Measurements from ENCODE around the gene VAMP5. TPM values are rescaled to one million over a fixed set of nuclear protein-coding genes. Genes with fewer than 3 reads are reported as not detected.

Gene VAMP5
- total RNA-seq, 4 donors from 2014 or later = 37.6 to 56.5 (median 51.2) TPM

DNA sequence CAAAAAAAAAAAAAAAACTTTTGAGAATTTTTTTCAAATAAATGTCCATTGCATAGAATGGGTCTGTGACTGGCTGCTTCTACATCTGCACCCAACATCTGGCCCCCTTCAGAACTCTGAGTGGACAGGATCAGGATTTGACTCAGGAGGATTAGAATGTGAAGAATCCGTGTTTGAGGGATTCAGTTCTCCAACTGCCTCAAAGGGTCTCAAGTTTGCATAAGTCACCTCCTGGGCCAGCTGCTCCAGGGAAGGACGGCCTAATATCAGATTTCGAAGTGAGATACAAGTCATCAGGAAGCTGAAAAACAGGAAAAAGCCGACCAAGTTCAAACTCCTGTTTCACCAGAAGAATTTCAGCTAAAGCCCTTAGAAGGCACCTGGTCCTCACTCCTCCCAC lies 34.4 kb upstream of the VAMP5 start:
- 32 to 44% methylated on average over 3 to 4 of the region's 4 CpGs for WGBS, 2 donors (ENCODE audit: low coverage in 1 of 2)
- Histone ChIP-seq H3K4me1 (peaks cover 0 to 18% (median 0%) of the 10 kb centered on the region in 3 donors), H3K27ac (peak overlapping the region in 1 of 4 donors; percentile 42), H3K9me3 (no peaks in the 10 kb centered on the region), H3K4me3 (no peak overlapping the region), H3K36me3 (peaks cover 0 to 93% of the 10 kb centered on the region in 2 donors), H3K27me3 (no peaks in the 10 kb centered on the region)
- TF ChIP-seq POLR2A (IDR thresholded peaks at IDR 0.05) (no peak), EP300 (IDR thresholded peaks at IDR 0.05) (no peak)
- TF ChIP-seq, protein P1, sequence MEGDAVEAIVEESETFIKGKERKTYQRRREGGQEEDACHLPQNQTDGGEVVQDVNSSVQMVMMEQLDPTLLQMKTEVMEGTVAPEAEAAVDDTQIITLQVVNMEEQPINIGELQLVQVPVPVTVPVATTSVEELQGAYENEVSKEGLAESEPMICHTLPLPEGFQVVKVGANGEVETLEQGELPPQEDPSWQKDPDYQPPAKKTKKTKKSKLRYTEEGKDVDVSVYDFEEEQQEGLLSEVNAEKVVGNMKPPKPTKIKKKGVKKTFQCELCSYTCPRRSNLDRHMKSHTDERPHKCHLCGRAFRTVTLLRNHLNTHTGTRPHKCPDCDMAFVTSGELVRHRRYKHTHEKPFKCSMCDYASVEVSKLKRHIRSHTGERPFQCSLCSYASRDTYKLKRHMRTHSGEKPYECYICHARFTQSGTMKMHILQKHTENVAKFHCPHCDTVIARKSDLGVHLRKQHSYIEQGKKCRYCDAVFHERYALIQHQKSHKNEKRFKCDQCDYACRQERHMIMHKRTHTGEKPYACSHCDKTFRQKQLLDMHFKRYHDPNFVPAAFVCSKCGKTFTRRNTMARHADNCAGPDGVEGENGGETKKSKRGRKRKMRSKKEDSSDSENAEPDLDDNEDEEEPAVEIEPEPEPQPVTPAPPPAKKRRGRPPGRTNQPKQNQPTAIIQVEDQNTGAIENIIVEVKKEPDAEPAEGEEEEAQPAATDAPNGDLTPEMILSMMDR (IDR thresholded peaks at IDR 0.05) = no peak
- ATAC-seq = peak; percentile 11

DNA sequence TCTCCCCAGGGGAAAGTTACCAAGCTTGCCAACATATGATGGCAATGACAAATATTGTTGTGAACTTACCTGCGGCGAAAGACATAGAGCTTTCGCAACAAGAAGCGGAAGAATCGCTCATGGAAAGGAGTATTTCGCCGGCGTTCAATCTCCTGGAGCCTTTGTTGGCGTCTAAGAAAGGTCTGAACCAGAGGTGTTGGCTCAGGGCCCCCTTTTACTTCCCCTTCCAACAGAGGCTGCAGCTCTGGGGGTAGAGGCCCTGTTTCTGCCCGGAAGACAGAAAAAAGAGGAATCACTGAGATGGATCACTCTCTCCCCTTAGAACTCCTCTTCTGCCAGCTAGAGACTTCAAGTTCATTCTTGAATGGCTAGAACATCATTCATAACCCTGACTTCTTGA lies 33.7 kb upstream of the VAMP5 start:
- WGBS, 2 donors (ENCODE audit: low coverage in 1 of 2) = 77 to 87% methylated on average over 8 of the region's 10 CpGs
- ATAC-seq = no peak
- H3K27me3 ChIP-seq = no peaks in the 10 kb centered on the region
- H3K9me3 ChIP-seq = no peaks in the 10 kb centered on the region
- peak overlapping the region in 2 of 4 donors; percentile 22 to 42 for H3K27ac ChIP-seq
- H3K4me1 ChIP-seq = peaks cover 0 to 11% (median 0%) of the 10 kb centered on the region in 3 donors
- H3K36me3 ChIP-seq = peaks cover 0 to 93% of the 10 kb centered on the region in 2 donors
- TF ChIP-seq EP300 (IDR thresholded peaks at IDR 0.05) (no peak), POLR2AphosphoS5 (IDR thresholded peaks at IDR 0.05) (no peak), POLR2A (IDR thresholded peaks at IDR 0.05) (no peak)
- TF ChIP-seq, protein P1 (IDR thresholded peaks at IDR 0.05) = no peak
- no peak overlapping the region for H3K4me3 ChIP-seq

DNA sequence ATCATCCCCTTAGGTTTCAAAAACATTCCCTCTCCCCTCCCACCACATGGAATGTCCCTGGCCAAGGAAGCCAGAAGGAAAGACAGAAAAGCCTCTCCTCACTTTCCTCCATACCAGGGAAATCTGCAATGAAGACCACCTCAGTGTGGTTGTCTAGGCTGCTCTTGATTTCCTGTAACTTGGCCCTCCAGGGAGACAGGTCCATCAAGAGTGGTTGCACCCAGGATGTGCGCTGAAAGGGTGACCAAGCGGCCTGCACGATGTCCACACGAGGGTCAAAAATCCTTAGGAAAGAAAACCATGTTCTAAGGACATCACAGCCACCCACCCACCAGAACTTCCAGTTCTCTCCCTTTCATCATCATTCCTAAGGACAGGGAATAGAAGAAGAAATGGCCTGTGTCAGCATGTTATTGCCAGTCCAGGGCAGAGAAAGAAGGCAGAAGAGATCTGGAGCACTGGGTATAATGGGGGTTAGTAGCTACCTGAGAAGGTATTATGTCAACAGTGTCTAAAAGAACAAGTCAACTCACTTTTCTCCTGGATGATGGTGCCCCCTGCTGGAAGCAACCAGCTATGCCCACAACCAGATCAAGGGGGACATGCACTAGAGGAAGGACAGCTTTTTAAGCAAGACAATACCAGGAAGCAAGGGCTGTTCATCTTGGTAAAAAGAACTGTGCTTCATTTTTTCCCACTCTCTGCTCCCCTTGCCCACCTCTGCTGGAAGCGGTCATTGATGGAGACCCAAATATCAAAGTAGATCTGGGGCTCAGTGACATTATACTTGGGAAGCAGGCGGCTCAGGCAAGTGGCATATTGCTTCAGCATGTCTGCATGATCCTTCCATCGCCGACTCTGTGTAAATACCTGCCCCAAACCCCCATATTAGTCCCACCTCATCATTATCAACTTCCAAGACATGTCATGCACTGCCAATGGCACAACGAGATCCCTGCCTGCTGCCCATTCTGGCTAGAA lies 32.2 kb upstream of the VAMP5 start:
- Histone ChIP-seq H3K4me1 (peaks cover 0 to 11% (median 0%) of the 10 kb centered on the region in 3 donors), H3K27me3 (no peaks in the 10 kb centered on the region), H3K27ac (peak overlapping the region in 2 of 4 donors; percentile 19 to 36), H3K9me3 (no peaks in the 10 kb centered on the region), H3K4me3 (no peak overlapping the region), H3K36me3 (peaks cover 0 to 92% of the 10 kb centered on the region in 2 donors)
- WGBS, 2 donors (ENCODE audit: low coverage in 1 of 2) = 58 to 72% methylated on average over 5 to 6 of the region's 9 CpGs
- ATAC-seq = peak; percentile 72
- TF ChIP-seq, protein P1 (IDR thresholded peaks at IDR 0.05) = peak; percentile 89 to 97 (median 92)
- TF ChIP-seq POLR2A (IDR thresholded peaks at IDR 0.05) = no peak
- no peak for TF ChIP-seq EP300 (IDR thresholded peaks at IDR 0.05)
- TF ChIP-seq POLR2AphosphoS5 (IDR thresholded peaks at IDR 0.05) = no peak

DNA sequence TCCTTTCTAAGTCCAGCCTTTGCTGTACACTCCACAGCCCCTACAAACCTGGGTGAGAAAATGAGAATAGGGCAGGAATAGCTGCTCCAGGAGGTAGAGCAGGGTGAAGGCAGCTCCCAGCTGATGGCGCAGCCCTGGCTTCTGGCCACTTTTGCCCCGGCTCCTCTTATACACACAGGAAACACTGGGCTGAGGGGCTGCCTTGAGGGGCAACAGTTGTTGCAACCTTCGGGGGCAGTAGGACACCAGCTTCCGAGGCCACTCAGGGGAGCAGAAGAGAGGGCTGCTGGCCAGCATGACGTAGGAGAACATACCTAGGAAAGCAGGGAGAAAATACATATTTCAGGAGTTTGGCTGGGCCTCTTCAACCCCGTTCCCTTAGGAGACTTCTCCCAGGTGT lies 31.0 kb upstream of the VAMP5 start:
- Histone ChIP-seq H3K27ac (no peak overlapping the region), H3K27me3 (no peaks in the 10 kb centered on the region), H3K4me3 (no peak overlapping the region), H3K9me3 (no peaks in the 10 kb centered on the region), H3K36me3 (peaks cover 0 to 98% of the 10 kb centered on the region in 2 donors), H3K4me1 (peaks cover 0 to 11% (median 0%) of the 10 kb centered on the region in 3 donors)
- TF ChIP-seq POLR2A (IDR thresholded peaks at IDR 0.05) = no peak
- TF ChIP-seq, protein P1 (IDR thresholded peaks at IDR 0.05) = no peak
- no peak for TF ChIP-seq POLR2AphosphoS5 (IDR thresholded peaks at IDR 0.05)
- TF ChIP-seq EP300 (IDR thresholded peaks at IDR 0.05) = no peak
- no peak for ATAC-seq
- 80 to 100% methylated on average over 1 to 2 of the region's 6 CpGs for WGBS, 2 donors (ENCODE audit: low coverage in 1 of 2)
